SJSA1 (cell line): ENCODE data around the gene TMC7. TPM values are rescaled to one million over a fixed set of nuclear protein-coding genes. Genes with fewer than 3 reads are reported as not detected.

ENCODE experiments used
- DNase-seq, 2 experiments: peaks; one replicate each; pipeline ENCODE4 v3.0.0-alpha.2; 2015 to 2020; ENCODE audit warnings: low spot score in 2 of 2, low read depth in 1 of 2
- H3K27ac ChIP-seq: fragments of 250-450 bp; sonication (Bioruptor Pico); 2 replicates; pipeline ENCODE4 v1.5.1; 2020; ENCODE audit warnings: mild to moderate bottlenecking, moderate library complexity
- H3K27me3 ChIP-seq: fragments of 250-450 bp; sonication (Bioruptor Pico); replicated peaks from 2 replicates; pipeline ENCODE4 v1.5.1; 2020; ENCODE audit warnings: mild to moderate bottlenecking, moderate library complexity
- H3K36me3 ChIP-seq: fragments of 250-450 bp; sonication (Bioruptor Pico); 2 replicates; pipeline ENCODE4 v1.5.1; 2020; ENCODE audit warnings: mild to moderate bottlenecking
- H3K4me1 ChIP-seq: fragments of 250-450 bp; sonication (Bioruptor Pico); replicated peaks from 2 replicates; pipeline ENCODE4 v1.6.1; 2021; ENCODE audit warnings: mild to moderate bottlenecking
- H3K4me3 ChIP-seq: fragments of 250-450 bp; sonication (Bioruptor Pico); 2 replicates; pipeline ENCODE4 v1.5.1; 2020; ENCODE audit warnings: mild to moderate bottlenecking
- H3K9me3 ChIP-seq: fragments of 250-450 bp; sonication (Bioruptor Pico); replicated peaks from 2 replicates; pipeline ENCODE4 v1.5.1; 2020; ENCODE audit warnings: mild to moderate bottlenecking
- total RNA-seq: library from RNA; depleted of rRNA; stranded (reverse); fragments of >200 nt; shearing (Covaris generic); gene quantifications from 2 replicates; pipeline ENCODE4 v1.2.3, GENCODE V29; 2014

TMC7 gene
- total RNA-seq, 1 experiment from 2014 or later = 0.84 TPM

DNA sequence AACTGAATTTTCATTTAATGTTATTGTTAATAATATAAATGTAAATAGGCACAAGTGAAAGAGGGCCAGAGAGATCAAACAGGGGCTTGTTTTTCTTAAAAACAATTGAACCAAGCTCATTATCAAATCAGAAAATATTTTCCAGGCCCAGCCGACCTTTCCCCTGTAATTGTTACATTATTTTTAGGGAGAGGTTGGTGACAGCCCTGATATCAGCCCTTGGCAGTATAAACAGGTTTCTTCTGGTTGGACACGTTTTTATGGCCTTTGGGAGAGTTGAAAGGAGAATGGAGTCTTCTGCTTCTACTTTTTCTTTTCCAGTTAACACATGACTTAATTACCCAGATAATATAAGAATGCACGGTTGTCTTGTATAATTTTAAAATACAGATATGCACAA is 43.7 kb downstream of the TMC7 start:
- Histone ChIP-seq H3K27ac (no peak overlapping the region), H3K4me1 (no peaks in the 10 kb centered on the region), H3K27me3 (no peaks in the 10 kb centered on the region), H3K36me3 (no peaks in the 10 kb centered on the region), H3K9me3 (no peaks in the 10 kb centered on the region), H3K4me3 (no peak overlapping the region)
- DNase-seq = no peak

- DNase-seq = no peak
- H3K27ac ChIP-seq = no peak overlapping the region
- H3K4me3 ChIP-seq = no peak overlapping the region
Observed at GRCh38 chr16:19029980-19030379, 46.2 kb downstream of the TMC7 start.

GRCh38 chr16:19031738-19032137 is 48.0 kb downstream of the TMC7 start:
- Histone ChIP-seq H3K4me1 (no peaks in the 10 kb centered on the region), H3K27me3 (no peaks in the 10 kb centered on the region)
- no peak for DNase-seq

More at GRCh38 chr16:19029980-19030379, 46.2 kb downstream of the TMC7 start:
- H3K4me1 ChIP-seq = no peaks in the 10 kb centered on the region
- H3K27me3 ChIP-seq = no peaks in the 10 kb centered on the region
- no peaks in the 10 kb centered on the region for H3K36me3 ChIP-seq
- no peaks in the 10 kb centered on the region for H3K9me3 ChIP-seq

GRCh38 chr16:19033761-19034160 is 50.0 kb downstream of the TMC7 start:
- Histone ChIP-seq H3K4me3 (no peak overlapping the region), H3K27ac (no peak overlapping the region), H3K9me3 (no peaks in the 10 kb centered on the region), H3K4me1 (no peaks in the 10 kb centered on the region), H3K27me3 (no peaks in the 10 kb centered on the region), H3K36me3 (no peaks in the 10 kb centered on the region)
- DNase-seq = no peak

More at GRCh38 chr16:19031738-19032137, 48.0 kb downstream of the TMC7 start:
- Histone ChIP-seq H3K36me3 (no peaks in the 10 kb centered on the region), H3K27ac (no peak overlapping the region), H3K9me3 (no peaks in the 10 kb centered on the region), H3K4me3 (no peak overlapping the region)

DNA sequence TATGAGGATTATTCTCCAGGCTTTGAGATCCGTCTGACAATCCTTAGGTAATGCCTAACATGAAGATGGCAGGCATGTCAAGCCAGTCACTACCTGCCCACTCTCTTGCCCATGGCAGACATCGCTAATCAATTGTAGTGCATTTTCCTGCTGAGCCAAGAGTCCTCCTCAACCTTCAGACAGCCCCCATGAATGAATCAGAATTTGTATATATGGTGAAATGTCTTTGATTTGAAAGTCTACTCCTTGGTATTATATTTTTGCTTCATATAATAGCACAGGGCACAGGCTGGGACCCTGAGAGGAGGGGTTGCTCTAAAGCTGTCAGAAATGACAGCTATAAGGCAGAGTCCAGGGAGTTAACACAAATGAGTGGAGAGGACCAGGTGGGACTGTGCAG is 56.7 kb downstream of the TMC7 start:
- Histone ChIP-seq H3K27ac (no peak overlapping the region), H3K9me3 (no peaks in the 10 kb centered on the region), H3K36me3 (no peaks in the 10 kb centered on the region), H3K27me3 (no peaks in the 10 kb centered on the region), H3K4me3 (no peak overlapping the region), H3K4me1 (no peaks in the 10 kb centered on the region)
- DNase-seq = no peak

GRCh38 chr16:19044769-19045168 is 61.0 kb downstream of the TMC7 start:
- H3K36me3 ChIP-seq = no peaks in the 10 kb centered on the region
- H3K4me1 ChIP-seq = no peaks in the 10 kb centered on the region
- H3K27ac ChIP-seq = no peak overlapping the region
- no peak for DNase-seq
- no peaks in the 10 kb centered on the region for H3K27me3 ChIP-seq
- no peaks in the 10 kb centered on the region for H3K9me3 ChIP-seq
- no peak overlapping the region for H3K4me3 ChIP-seq

DNA sequence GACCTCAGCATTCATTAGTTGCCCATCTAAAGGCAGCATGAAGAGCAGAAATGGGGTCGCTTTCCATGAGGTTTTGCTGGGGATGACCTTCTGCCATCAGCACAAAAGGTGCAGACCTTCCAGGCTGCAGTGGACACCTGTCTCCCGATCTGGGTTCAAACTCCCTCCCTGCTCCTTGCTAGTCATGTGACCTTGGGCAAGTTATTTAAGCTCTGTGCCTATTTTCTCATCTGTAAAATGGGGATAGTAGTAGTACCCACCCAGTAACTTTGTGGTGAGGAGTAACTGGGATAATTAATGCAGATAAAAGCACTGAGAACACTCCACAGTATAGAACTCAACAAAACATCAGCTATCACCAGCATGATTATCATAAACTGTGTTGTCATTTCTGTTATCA is 62.3 kb downstream of the TMC7 start:
- Histone ChIP-seq H3K9me3 (no peaks in the 10 kb centered on the region), H3K36me3 (no peaks in the 10 kb centered on the region), H3K27ac (no peak overlapping the region), H3K4me1 (no peaks in the 10 kb centered on the region), H3K27me3 (no peaks in the 10 kb centered on the region), H3K4me3 (no peak overlapping the region)
- DNase-seq = no peak

- DNase-seq = no peak
- no peak overlapping the region for H3K27ac ChIP-seq
- no peaks in the 10 kb centered on the region for H3K4me1 ChIP-seq
- no peaks in the 10 kb centered on the region for H3K9me3 ChIP-seq
- H3K4me3 ChIP-seq = no peak overlapping the region
- H3K36me3 ChIP-seq = peaks cover 3% of the 10 kb centered on the region
- H3K27me3 ChIP-seq = no peaks in the 10 kb centered on the region
Observed at GRCh38 chr16:19062706-19063105, 79.0 kb downstream of the TMC7 start.

DNA sequence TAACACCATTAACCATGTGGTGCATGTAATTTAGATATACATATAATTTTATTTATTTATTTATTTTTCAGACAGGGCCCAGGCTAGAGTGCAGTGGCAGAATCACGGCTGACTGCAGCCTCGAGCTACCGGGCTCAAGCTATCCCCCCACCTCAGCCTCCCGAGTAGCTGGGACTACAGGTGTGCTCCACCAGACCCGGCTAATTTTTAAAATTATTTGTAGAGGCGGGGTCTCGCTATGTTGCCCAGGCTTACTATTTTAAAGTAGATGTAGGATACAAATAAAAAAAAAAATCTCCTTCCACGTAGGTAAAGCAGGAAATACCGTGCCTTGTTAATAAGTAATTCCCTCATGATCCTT is 83.2 kb downstream of the TMC7 start:
- Histone ChIP-seq H3K4me1 (0 out of 2 replicates have a peak, but pooled peaks cover 4% of the 10 kb centered on the region), H3K4me3 (peak overlapping the region; percentile 88; the same call in 1 of the 2 replicates), H3K9me3 (no peaks in the 10 kb centered on the region), H3K36me3 (peaks cover 7% of the 10 kb centered on the region), H3K27me3 (no peaks in the 10 kb centered on the region), H3K27ac (peak overlapping the region; percentile 100)
- DNase-seq = no peak

DNA sequence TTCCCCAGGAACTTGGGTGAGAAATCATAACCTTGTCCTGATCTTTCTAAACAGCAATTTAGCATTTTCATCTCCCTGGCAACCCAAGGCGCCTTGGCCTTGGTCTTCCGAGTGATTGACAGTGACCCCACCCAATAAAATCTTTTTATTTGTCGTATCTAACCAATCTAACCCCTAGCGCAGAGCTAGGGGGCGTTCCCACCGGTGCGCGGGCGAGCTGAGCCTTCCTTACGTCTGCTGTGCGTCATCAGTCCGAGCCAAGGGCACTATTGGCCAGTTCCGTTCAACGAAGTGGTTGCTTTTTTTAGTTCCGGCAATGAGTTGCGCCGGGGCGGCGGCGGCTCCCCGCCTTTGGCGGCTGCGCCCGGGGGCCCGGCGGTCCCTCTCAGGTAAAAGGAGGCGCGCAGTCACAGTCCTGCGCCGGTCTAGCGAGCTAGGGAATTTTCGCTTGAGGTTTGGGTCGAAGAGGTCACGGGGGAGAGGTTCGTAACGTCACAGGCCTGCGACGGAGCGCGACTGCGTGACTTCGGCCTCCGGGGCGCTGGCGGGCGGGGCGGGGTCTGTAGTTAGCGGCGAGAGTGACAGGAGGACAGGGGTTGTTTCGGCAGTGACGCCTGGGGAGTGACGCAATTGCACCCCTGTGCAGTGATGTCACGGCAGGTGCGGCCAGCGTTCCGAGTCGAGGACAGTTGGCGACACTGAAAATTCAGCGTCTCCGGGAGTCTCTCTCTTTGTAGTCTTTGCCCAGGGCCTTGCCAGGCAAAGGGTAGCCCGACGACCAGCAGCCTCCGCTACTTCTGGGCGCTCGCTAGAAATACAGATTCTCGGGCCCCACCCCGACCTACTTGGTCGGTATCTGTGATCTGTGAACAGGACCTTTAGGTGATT is 83.9 kb downstream of the TMC7 start, which contains the start of gene COQ7:
Gene COQ7 (plus strand): TSS at position 266 of the 888 bp plus-strand sequence. CDS start 51 bp downstream, at position 317.
- DNase-seq = peak; percentile 99
- peak within 1 kb of the TSS; percentile 88 for H3K4me3 ChIP-seq
- peaks cover 13% of the 10 kb centered on the region for H3K36me3 ChIP-seq
- H3K4me1 ChIP-seq = 0 out of 2 replicates have a peak, but pooled peaks cover 4% of the 10 kb centered on the region
- H3K27me3 ChIP-seq = no peaks in the 10 kb centered on the region
- H3K27ac ChIP-seq = peak within 1 kb of the TSS; percentile 100
- H3K9me3 ChIP-seq = no peaks in the 10 kb centered on the region

DNA sequence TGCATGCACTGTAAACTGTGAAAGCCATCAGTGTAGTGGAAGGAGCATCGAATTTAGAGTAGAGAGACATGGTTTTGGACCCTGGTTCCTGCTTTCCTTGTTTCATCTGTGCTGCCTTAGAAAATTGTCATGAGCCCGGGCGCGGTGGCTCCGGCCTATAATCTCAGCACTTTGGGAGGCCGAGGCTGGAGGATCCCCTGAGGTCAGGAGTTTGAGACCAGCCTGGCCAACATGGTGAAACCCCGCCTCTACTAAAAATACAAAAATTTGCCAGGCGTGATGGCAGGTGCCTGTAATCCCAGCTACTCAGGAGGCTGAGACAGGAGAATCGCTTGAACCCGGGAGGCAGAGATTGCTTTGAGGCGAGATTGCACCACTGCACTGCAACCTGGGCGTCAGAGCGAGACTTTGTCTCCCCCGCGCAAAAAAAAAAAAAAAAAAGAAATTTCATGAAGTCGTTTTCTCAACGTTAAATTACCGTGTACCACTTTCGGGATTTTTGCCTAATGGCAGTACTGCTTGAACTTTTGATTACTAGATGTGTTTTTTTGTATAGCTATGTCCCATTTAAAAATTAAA is 84.6 kb downstream of the TMC7 start:
- 0 out of 2 replicates have a peak, but pooled peaks cover 4% of the 10 kb centered on the region for H3K4me1 ChIP-seq
- H3K27ac ChIP-seq = peak overlapping the region; percentile 100
- no peaks in the 10 kb centered on the region for H3K9me3 ChIP-seq
- peak overlapping the region; percentile 88 for H3K4me3 ChIP-seq
- no peaks in the 10 kb centered on the region for H3K27me3 ChIP-seq
- peaks cover 16% of the 10 kb centered on the region for H3K36me3 ChIP-seq
- DNase-seq = no peak

DNA sequence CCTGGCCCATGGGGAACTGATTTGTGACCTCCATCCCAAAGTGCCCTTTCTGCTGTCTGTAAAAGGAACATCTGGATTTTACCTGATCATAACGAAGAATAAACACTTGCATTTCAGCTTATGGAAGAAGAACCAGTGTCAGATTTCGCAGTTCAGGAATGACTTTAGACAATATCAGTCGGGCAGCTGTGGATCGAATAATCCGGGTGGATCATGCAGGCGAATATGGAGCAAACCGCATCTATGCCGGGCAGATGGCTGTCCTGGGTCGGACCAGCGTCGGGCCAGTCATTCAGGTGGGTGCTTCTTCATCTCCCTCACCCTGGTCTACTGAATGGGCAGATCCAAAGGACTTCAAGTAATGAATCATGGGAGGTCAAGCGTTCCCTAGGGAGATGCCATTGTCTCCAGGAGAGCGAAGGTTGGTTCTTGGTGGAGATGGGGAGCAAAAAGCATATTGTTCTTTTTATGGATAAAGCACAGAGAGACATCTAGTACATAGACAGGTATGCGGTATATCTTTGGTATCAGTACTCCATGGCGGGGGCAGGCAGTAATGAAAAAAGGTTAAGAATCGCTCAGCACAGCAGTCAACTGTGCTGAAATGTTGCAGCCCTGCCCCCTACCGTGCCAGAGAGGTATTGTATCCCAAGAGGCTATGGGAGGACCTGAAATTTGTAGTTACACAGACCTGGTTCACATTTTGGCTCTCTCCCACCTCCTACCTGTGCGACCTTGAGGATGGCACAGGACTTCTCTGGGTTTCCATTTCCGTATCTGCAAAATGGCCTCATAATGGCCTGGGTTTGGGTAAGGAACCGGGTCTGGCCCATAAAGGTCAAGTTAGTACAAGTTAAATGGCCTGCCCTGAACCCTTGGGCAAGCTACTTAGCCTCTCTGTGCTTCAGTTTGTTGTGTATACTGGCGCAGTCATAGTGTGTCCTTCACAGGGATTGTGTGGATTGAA is 88.4 kb downstream of the TMC7 start:
- peak; percentile 22 to 55 for DNase-seq
- H3K9me3 ChIP-seq = no peaks in the 10 kb centered on the region
- no peak overlapping the region for H3K4me3 ChIP-seq

GRCh38 chr16:19073344-19073743 is 89.6 kb downstream of the TMC7 start:
- no peaks in the 10 kb centered on the region for H3K27me3 ChIP-seq
- DNase-seq = no peak
- no peak overlapping the region for H3K4me3 ChIP-seq
- H3K27ac ChIP-seq = no peak overlapping the region
- H3K36me3 ChIP-seq = peaks cover 10% of the 10 kb centered on the region
- H3K9me3 ChIP-seq = no peaks in the 10 kb centered on the region
- H3K4me1 ChIP-seq = 0 out of 2 replicates have a peak, but pooled peaks cover under 1% of the 10 kb centered on the region

More for the DNA sequence above, 88.4 kb downstream of the TMC7 start:
- 0 out of 2 replicates have a peak, but pooled peaks cover 4% of the 10 kb centered on the region for H3K4me1 ChIP-seq
- peaks cover 16% of the 10 kb centered on the region for H3K36me3 ChIP-seq
- no peaks in the 10 kb centered on the region for H3K27me3 ChIP-seq
- H3K27ac ChIP-seq = no peak overlapping the region
